GM12875 (cell line): ENCODE data around the gene AP4B1.
"Not testable (repeated sequence)": the region's sequence is repeated elsewhere in the genome, so short reads cannot be mapped to it uniquely, and the experiment has no call there.

Source experiments
- H3K4me3 ChIP-seq: one replicate; pipeline ENCODE4 v1.5.1; 2011; ENCODE audit warnings: low read depth, low read length, control low read depth
- CTCF ChIP-seq: IDR thresholded peaks from 2 replicates; pipeline ENCODE4 v1.5.1; 2011; ENCODE audit warnings: low read depth, mild to moderate bottlenecking, control low read depth, inconsistent platforms, low read length, moderate library complexity, borderline replicate concordance; ENCODE audit not compliant: insufficient read depth

The AP4B1 gene

GRCh38 chr1:113904674-113905434, at the start of gene AP4B1, which contains the start of gene DCLRE1B:
AP4B1 (minus strand) TSS chr1:113904799; CDS start chr1:113904717, 82 bp downstream.
DCLRE1B (plus strand) TSS chr1:113905326; CDS start chr1:113905587, 261 bp downstream.
- H3K4me3 ChIP-seq = peak within 1 kb of the TSS; percentile 75
- TF ChIP-seq CTCF = peak; percentile 68

DNA sequence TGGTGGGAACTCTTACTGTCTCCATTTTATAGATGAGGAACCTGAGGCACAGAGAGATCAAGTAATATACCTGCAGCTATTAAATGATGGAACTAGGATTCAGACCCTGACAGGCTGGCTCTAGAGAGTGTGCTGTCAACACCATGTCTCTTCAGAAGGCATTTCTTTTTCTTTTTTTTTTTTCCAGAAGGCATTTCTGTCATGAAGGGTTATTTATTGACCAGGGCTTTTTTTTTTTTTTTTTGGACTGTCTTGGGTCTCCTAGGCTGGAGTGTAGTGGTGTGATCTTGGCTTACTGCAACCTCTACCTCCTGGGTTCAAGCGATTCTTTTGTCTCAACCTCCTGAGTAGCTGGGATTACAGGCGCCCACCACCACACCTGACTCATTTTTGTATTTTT, 47.1 kb upstream of the AP4B1 start:
- H3K4me3 ChIP-seq = no peak overlapping the region
- TF ChIP-seq CTCF = no peak

DNA sequence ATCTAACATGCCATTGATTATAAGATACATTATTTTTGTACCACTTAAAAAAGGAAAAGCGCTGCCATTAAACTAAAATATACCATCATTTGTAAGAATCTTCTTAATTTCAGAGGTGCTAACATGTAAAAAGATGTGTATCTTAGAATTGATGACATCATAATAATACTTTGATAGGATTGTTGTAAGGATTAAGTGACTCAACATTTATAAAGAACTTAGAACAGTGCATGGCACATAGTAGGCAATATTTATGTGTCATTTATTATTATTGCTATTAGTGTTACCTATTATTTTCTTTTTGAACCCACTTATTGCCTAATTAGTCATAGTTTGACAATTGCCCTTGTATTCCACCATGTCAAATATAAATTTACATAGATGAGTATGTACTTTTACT, 46.3 kb upstream of the AP4B1 start:
- no peak for TF ChIP-seq CTCF
- H3K4me3 ChIP-seq = no peak overlapping the region

DNA sequence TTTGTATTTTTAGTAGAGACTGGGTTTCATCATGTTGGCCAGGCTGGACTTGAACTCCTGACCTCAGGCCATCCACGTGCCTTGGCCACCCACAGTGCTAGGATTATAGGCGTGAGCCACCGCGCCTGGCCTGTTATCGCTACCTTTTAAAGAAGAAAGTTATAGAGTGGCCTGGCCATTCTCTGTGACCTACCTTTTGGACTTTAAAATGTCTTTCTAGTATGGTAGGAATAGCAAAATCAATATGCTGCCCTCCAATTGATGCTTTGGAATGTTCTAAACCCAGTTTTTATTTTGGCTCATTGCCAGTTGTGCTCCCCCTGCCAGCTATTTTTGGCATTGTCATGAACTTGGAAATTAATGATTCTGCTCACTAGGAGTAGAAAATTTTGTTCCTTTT, 44.4 kb upstream of the AP4B1 start:
- no peak overlapping the region for H3K4me3 ChIP-seq
- TF ChIP-seq CTCF = no peak

- not testable (repeated sequence) for H3K4me3 ChIP-seq
Observed at GRCh38 chr1:113948151-113948550, 43.6 kb upstream of the AP4B1 start.

DNA sequence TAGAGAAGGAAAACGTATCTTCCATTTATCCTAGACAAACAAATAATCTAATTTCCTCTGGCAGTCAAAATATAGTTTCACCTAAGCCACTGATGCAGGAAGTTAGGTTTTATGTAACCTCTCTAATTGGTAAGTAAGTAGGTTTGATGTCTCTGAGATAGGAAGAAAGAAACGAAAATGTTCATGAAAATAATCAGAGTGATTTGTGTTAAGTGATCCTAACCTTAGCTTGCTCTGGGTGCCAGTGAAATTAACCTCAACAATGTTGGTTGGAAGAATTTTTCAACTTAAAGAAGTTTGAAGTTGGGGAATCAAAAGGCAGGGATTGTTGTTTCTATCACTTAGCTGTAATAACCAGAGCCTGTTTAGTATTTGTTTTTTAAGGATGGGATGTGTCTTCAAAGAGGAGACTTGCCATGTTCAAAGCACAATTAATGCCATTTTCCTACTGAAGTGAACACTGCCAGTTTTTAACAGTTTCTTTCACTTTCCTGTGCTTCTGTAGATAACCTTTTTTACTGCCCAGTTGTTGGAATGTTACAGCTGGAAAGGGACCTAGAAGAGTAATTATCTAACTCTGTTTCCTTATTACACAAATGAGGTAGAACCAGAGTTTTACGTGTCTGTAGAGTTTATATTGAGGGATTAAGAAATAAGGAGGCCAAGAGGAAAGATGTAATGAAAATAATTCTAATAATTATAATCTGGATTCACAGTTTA, 42.9 kb upstream of the AP4B1 start:
- H3K4me3 ChIP-seq = no peak overlapping the region
- no peak for TF ChIP-seq CTCF

DNA sequence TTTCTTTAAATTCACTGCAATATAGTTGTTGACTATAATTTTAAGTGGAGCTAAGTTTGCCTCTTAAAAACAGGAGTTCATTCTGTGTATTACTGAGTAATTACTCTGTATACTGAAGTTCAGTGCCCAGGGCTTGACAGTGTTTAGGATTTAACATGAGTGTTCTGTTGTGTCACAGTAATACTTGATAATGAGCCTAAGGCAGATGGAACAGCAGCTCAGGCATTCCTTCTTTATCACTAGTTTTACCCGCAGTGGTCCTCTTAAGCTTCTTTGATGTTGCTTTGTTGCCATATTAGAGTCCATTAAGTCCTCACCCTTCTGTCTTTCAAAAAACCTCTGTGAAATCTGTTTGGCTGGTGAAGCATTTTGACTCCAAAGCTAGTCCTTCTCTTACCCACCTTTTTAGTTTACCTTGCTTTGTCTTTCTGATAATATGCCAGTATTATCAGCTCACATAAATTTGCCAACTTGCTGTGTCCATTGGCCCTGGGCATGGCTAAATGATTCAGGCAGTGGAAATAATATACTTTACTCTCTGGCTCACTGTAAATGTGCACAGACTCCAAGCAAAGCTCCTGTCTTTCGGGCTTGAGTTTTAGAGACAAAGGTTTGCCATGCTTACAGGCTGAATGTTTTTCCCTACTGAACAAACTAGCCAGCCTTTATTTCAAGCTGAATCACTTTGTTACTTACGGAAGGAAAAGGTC, 42.2 kb upstream of the AP4B1 start:
- no peak for TF ChIP-seq CTCF
- no peak overlapping the region for H3K4me3 ChIP-seq
